HFFc6 (cell line): Measurements from ENCODE around the gene PLEKHH1. TPM values are rescaled to one million over a fixed set of nuclear protein-coding genes. Genes with fewer than 3 reads are reported as not detected.

Experiments used
- DNase-seq: peaks from one replicate; pipeline ENCODE4 v3.0.0-alpha.2; 2018
- H3K27ac Mint-ChIP-seq: 2 replicates; pipeline ENCODE4 v1.8.0; 2020; ENCODE audit warnings: mild to moderate bottlenecking, mixed read lengths
- H3K27me3 Mint-ChIP-seq: 2 replicates; pipeline ENCODE4 v1.8.0; 2021; ENCODE audit warnings: mild to moderate bottlenecking, moderate library complexity, mixed read lengths; ENCODE audit not compliant: insufficient read depth
- H3K36me3 Mint-ChIP-seq: 2 replicates; pipeline ENCODE4 v1.8.0; 2021; ENCODE audit warnings: low read depth, mixed read lengths
- H3K4me1 Mint-ChIP-seq: 2 replicates; pipeline ENCODE4 v1.8.0; 2020; ENCODE audit warnings: low read depth, mixed read lengths
- H3K4me3 Mint-ChIP-seq: 2 replicates; pipeline ENCODE4 v1.8.0; 2020; ENCODE audit warnings: mild to moderate bottlenecking, moderate library complexity, mixed read lengths
- H3K9me3 Mint-ChIP-seq: 2 replicates; pipeline ENCODE4 v1.8.0; 2020; ENCODE audit warnings: mild to moderate bottlenecking, mixed read lengths
- CTCF ChIP-seq: fragments of 200-600 bp; sonication (generic); IDR thresholded peaks from 2 replicates; pipeline ENCODE4 v1.5.0; 2021; ENCODE audit warnings: antibody characterized with exemption, mild to moderate bottlenecking
- total RNA-seq, 6 experiments: library from RNA; stranded (reverse); fragmentation: NEBNext Ultra II Directional; extraction: Animal tissue kit (Norgen Biotek cat#: 25700); gene quantifications; 2 replicates in 1 of 6; 3 replicates in 5 of 6; pipeline ENCODE4 v1.2.3, GENCODE V29; 2021

The PLEKHH1 gene
- total RNA-seq, 6 experiments from 2014 or later = 0.10 to 0.28 (median 0.19) TPM

GRCh38 chr14:67564236-67564635 is 31.1 kb downstream of the PLEKHH1 start:
- H3K9me3 Mint-ChIP-seq = no peaks in the 10 kb centered on the region
- no peak for TF ChIP-seq CTCF
- no peaks in the 10 kb centered on the region for H3K36me3 Mint-ChIP-seq
- H3K4me3 Mint-ChIP-seq = no peak overlapping the region
- H3K27me3 Mint-ChIP-seq = peaks cover 20% of the 10 kb centered on the region
- H3K27ac Mint-ChIP-seq = no peak overlapping the region
- peaks cover 7% of the 10 kb centered on the region for H3K4me1 Mint-ChIP-seq
- no peak for DNase-seq

DNA sequence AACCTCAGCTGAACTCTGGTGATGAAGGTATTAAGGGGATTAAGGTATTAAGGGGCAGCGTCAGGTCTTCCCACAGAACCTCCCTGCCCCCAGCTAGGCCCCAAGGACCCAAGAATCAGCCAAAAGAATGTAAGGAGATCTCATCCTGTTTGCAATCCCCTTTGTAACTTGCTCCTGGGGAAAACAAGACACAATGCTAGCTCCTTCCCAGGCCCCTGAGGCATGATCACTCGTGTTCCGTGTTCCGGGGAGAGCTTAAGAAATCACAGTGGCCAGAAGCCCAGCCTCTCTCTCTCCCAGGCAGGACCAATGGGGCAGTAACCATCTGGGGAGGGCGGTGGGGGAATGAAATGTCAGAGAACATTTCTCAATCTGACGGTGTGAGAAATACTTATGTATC is 33.8 kb downstream of the PLEKHH1 start:
- H3K27ac Mint-ChIP-seq = no peak overlapping the region
- H3K4me1 Mint-ChIP-seq = peaks cover 7% of the 10 kb centered on the region
- H3K4me3 Mint-ChIP-seq = no peak overlapping the region
- peaks cover 17% of the 10 kb centered on the region for H3K27me3 Mint-ChIP-seq
- TF ChIP-seq CTCF = no peak
- no peaks in the 10 kb centered on the region for H3K9me3 Mint-ChIP-seq
- DNase-seq = no peak
- H3K36me3 Mint-ChIP-seq = no peaks in the 10 kb centered on the region

DNA sequence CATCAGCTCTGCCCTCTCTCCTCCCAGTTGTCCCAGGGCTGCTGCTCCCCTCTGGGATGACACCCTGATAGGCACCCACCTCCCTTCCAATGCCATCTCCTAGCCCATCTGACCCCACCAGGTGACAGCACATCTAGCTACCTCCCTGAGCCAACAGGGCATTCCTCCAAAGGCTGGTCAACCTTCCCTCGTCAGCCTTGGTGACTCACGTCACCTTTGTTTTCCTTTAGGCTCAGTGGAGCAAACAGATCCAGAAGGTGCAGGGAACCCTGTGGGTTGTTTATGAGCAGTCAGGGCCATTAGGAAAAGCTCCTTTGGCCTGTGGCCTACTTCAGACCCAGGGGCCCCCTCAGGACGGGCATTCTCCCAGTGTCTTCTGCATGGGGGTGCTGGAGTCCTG is 34.6 kb downstream of the PLEKHH1 start:
- Mint-ChIP-seq H3K9me3 (no peaks in the 10 kb centered on the region), H3K27me3 (peaks cover 20% of the 10 kb centered on the region), H3K36me3 (no peaks in the 10 kb centered on the region), H3K27ac (no peak overlapping the region), H3K4me1 (peaks cover 7% of the 10 kb centered on the region), H3K4me3 (no peak overlapping the region)
- no peak for TF ChIP-seq CTCF
- DNase-seq = no peak

GRCh38 chr14:67569011-67569650 is 36.0 kb downstream of the PLEKHH1 start:
- H3K36me3 Mint-ChIP-seq = no peaks in the 10 kb centered on the region
- no peak overlapping the region for H3K4me3 Mint-ChIP-seq
- DNase-seq = no peak
- peaks cover 31% of the 10 kb centered on the region for H3K27me3 Mint-ChIP-seq
- H3K27ac Mint-ChIP-seq = no peak overlapping the region
- H3K9me3 Mint-ChIP-seq = no peaks in the 10 kb centered on the region
- H3K4me1 Mint-ChIP-seq = peaks cover 7% of the 10 kb centered on the region
- TF ChIP-seq CTCF = no peak

- H3K36me3 Mint-ChIP-seq = no peaks in the 10 kb centered on the region
- no peak for DNase-seq
- H3K4me3 Mint-ChIP-seq = no peak overlapping the region
- peaks cover 7% of the 10 kb centered on the region for H3K4me1 Mint-ChIP-seq
- no peak for TF ChIP-seq CTCF
- peaks cover 31% of the 10 kb centered on the region for H3K27me3 Mint-ChIP-seq
- H3K9me3 Mint-ChIP-seq = no peaks in the 10 kb centered on the region
- no peak overlapping the region for H3K27ac Mint-ChIP-seq
Measured at GRCh38 chr14:67569651-67570290, 36.7 kb downstream of the PLEKHH1 start.
